Cardiac fibroblast (primary cell): Measurements from ENCODE around the gene MLH3.

ENCODE experiments used
- DNase-seq, 2 donors: peaks; one replicate each; pipeline versions ENCODE4 v3.0.0 to v3.0.0-alpha.2; 2010; ENCODE audit warnings: low read depth in 2 of 2
- H3K4me3 ChIP-seq, 2 donors: replicated peaks in 1 of 2; 1 replicate in 1 of 2; 2 replicates in 1 of 2; pipeline ENCODE4 v1.5.1; 2011; ENCODE audit warnings: low read depth in 2 of 2, low read length in 2 of 2, mild to moderate bottlenecking in 2 of 2, moderate library complexity in 1 of 2
- TF ChIP-seq, protein P1 (sequence below): IDR thresholded peaks from one replicate; pipeline ENCODE4 v1.5.1; 2011; ENCODE audit warnings: low read depth, mild to moderate bottlenecking, low read length, inconsistent platforms

MLH3 gene

DNA sequence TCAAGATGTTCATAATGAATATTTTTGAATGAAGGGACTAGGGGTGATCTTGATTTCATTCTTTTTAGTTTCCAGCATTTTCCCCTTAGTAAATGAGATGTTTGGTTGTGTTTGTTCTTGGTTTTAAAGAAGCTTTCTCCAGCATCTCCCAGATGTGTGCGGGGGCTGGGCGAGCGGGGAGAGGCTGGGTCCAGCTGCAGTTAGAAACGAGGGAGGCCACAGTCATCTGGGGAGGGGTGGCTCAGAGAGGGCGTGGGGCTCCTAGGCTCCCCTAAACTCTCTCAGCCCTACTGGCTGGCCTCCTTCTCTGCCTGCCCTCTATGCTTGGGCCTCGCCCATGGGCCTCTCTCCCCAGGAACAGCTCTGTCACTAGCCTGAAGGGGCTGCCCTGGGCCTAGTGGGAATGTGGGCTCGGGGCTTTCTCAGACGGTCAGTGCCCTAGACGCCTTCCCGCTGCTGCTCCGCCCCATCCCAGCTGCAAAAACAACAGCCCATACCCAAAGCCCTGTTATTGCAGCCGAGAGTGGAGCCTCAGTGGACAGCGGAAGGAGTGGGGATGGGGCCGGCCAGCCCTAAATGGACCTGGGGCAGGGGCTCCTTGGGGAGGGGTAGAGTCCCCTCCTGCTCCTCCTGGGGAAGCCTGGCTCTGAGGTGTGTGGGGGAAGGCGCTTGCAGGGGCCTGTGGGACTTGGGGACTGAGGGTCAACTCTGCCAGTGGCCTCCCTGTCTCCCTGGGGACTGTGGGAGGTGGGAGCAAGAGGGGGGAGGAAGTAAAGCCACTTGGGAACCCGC is 66.8 kb downstream of the MLH3 start:
- H3K4me3 ChIP-seq: no peak overlapping the region
- DNase-seq: no peak
- TF ChIP-seq, protein P1, sequence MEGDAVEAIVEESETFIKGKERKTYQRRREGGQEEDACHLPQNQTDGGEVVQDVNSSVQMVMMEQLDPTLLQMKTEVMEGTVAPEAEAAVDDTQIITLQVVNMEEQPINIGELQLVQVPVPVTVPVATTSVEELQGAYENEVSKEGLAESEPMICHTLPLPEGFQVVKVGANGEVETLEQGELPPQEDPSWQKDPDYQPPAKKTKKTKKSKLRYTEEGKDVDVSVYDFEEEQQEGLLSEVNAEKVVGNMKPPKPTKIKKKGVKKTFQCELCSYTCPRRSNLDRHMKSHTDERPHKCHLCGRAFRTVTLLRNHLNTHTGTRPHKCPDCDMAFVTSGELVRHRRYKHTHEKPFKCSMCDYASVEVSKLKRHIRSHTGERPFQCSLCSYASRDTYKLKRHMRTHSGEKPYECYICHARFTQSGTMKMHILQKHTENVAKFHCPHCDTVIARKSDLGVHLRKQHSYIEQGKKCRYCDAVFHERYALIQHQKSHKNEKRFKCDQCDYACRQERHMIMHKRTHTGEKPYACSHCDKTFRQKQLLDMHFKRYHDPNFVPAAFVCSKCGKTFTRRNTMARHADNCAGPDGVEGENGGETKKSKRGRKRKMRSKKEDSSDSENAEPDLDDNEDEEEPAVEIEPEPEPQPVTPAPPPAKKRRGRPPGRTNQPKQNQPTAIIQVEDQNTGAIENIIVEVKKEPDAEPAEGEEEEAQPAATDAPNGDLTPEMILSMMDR: no peak

DNA sequence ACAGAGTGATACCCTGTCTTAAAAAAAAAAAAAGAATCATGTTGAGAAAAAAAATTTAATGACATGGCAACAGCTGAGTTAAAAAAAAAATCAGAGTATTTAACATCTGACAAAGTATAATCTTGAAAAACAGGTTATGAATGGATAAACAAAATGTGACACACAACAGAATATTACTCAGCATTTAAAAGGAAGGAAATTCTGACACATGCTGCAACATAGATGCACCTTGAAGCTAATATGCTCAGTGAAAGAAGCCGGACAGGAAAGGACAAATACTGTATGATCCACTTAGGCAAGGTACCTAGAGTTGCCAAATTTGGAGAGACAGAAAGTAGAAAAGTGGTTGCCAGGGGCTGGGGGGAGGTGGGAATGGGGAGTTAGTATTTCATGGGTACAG is 67.9 kb downstream of the MLH3 start:
- TF ChIP-seq, protein P1: no peak
- peak in 1 of 2 donors; percentile 36 for DNase-seq
- no peak overlapping the region for H3K4me3 ChIP-seq

GRCh38 chr14:74982661-74983060 is 68.6 kb downstream of the MLH3 start:
- TF ChIP-seq, protein P1: no peak
- H3K4me3 ChIP-seq: no peak overlapping the region
- no peak for DNase-seq

DNA sequence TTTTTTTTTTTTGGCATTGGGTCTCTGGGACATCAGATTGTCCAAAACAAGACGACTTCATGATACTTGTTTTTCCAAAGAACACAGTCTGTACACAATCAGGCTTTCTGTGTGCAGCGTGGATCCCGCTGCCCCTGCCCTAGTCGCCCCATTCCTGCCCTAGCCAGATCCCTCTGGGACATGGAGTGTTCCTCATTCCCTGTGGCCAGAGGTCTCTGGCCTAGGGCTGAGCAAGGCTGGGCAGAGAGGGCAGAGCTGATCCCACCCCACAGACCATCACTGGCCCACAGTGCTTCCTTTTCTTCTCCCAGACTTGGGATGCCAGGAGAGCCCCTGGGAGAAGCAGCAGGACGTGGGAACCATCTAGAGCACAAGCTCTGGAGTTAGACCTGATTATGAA is 69.4 kb downstream of the MLH3 start:
- TF ChIP-seq, protein P1: no peak
- DNase-seq: no peak
- H3K4me3 ChIP-seq: no peak overlapping the region

DNA sequence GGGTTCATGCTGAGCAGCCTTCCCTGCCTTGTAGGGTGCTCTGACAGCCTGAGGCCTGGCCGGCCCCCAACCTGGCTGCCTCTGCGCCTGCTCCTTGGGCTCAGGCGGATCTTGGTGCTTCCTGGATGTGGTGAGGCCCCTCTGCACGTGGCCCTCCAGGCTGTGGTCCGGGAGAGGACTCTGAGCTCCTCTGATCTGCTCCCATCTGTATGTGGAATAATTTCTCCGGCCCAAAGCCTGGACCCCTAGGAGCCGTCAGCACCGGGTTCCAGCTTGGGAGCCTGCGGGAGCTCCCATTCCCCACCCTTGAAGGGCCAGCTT is 69.8 kb downstream of the MLH3 start:
- no peak overlapping the region for H3K4me3 ChIP-seq
- TF ChIP-seq, protein P1: no peak
- DNase-seq: no peak

DNA sequence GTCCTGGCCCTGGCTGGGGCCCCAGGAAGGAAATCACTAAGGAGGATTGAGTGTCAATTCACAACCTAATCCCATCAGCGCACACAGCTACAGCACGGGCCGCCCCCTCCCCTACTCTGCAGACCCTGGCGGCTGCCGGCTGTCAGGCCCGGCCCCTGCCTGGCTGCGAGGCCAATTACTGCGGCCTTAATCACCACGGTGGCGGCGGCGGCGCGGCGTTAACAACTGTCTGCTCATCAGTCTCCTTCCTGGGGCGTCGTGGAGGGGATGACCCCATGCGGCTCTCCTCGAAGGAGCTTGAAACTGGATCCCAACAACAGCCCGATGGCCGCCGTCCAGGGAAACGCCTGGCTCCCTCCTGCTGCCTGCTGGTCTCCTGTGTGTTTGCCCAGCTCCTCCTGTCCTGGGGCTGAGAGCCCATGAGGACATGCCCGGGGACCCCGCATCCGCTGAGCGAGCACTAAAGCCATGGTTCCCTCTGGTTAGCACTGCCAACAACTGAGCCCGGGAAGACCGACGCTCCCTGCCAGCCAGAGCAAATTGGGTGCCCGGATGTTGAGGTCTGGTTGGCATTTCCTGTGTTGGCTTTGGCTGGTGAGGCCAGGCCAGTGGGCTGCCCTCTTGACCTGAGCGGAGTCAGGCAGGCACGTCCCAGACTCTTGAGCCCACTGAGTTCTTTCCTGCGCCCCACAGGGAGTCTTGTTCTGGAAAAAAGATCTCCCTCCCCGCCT is 70.4 kb downstream of the MLH3 start:
- peak; percentile 33 to 70 for DNase-seq
- TF ChIP-seq, protein P1: no peak
- no peak overlapping the region for H3K4me3 ChIP-seq
